ENCODE results near the gene APRT.

APRT gene

GRCh38 chr16:88837806-88838205 lies 26.1 kb upstream of the APRT start:
- no peaks in the 10 kb centered on the region for H3K9me2 ChIP-seq (replicated peaks; ENCODE audit: control insufficient read depth, low read length)
- H3K4me2 ChIP-seq (ENCODE audit: low read length) = no peak overlapping the region
- no peaks in the 10 kb centered on the region for H4K20me1 ChIP-seq (ENCODE audit: control insufficient read depth, insufficient read depth, low read depth, low read length)
- H3F3A ChIP-seq (ENCODE audit: control insufficient read depth, insufficient read depth) = no peaks in the 10 kb centered on the region
- H3K4me3 ChIP-seq (ENCODE audit: low read length) = no peak overlapping the region
- no peaks in the 10 kb centered on the region for H3K79me2 ChIP-seq (ENCODE audit: control insufficient read depth, low read length)
- TF ChIP-seq CTCF (IDR thresholded peaks at IDR 0.05; ENCODE audit: low read depth, low read length, poor library complexity, severe bottlenecking) = no peak
- no peak overlapping the region for H3K27ac ChIP-seq (ENCODE audit: low read depth, low read length)
- H3K9me3 ChIP-seq (ENCODE audit: control insufficient read depth, insufficient read depth, low read length) = no peaks in the 10 kb centered on the region
- peaks cover 12% of the 10 kb centered on the region for H3K4me1 ChIP-seq (ENCODE audit: control insufficient read depth, low read length)
- no peaks in the 10 kb centered on the region for H3K27me3 ChIP-seq (ENCODE audit: control insufficient read depth, low read length)
- no peaks in the 10 kb centered on the region for H3K36me3 ChIP-seq (ENCODE audit: control insufficient read depth, low read length)

- no peak overlapping the region for H3K4me3 ChIP-seq (ENCODE audit: low read length)
- H4K20me1 ChIP-seq (ENCODE audit: control insufficient read depth, insufficient read depth, low read depth, low read length) = no peaks in the 10 kb centered on the region
- H3K9me3 ChIP-seq (ENCODE audit: control insufficient read depth, insufficient read depth, low read length) = no peaks in the 10 kb centered on the region
- no peaks in the 10 kb centered on the region for H3K79me2 ChIP-seq (ENCODE audit: control insufficient read depth, low read length)
- no peaks in the 10 kb centered on the region for H3K27me3 ChIP-seq (ENCODE audit: control insufficient read depth, low read length)
- no peaks in the 10 kb centered on the region for H3K9me2 ChIP-seq (replicated peaks; ENCODE audit: control insufficient read depth, low read length)
- H3K4me2 ChIP-seq (ENCODE audit: low read length) = no peak overlapping the region
- H3F3A ChIP-seq (ENCODE audit: control insufficient read depth, insufficient read depth) = no peaks in the 10 kb centered on the region
- TF ChIP-seq CTCF (IDR thresholded peaks at IDR 0.05; ENCODE audit: low read depth, low read length, poor library complexity, severe bottlenecking) = no peak
- no peak for TF ChIP-seq EZH2phosphoT487 (IDR thresholded peaks at IDR 0.05; ENCODE audit: borderline replicate concordance, low read length)
- peaks cover 12% of the 10 kb centered on the region for H3K4me1 ChIP-seq (ENCODE audit: control insufficient read depth, low read length)
- no peak overlapping the region for H3K27ac ChIP-seq (ENCODE audit: low read depth, low read length)
- no peaks in the 10 kb centered on the region for H3K36me3 ChIP-seq (ENCODE audit: control insufficient read depth, low read length)
Observed at GRCh38 chr16:88836791-88837190, 25.1 kb upstream of the APRT start.

- no peaks in the 10 kb centered on the region for H3K79me2 ChIP-seq (ENCODE audit: control insufficient read depth, low read length)
- no peaks in the 10 kb centered on the region for H3K27me3 ChIP-seq (ENCODE audit: control insufficient read depth, low read length)
- H3K9me2 ChIP-seq (replicated peaks; ENCODE audit: control insufficient read depth, low read length) = no peaks in the 10 kb centered on the region
- no peak overlapping the region for H3K4me3 ChIP-seq (ENCODE audit: low read length)
- no peak for TF ChIP-seq EZH2phosphoT487 (IDR thresholded peaks at IDR 0.05; ENCODE audit: borderline replicate concordance, low read length)
- no peak for TF ChIP-seq CTCF (IDR thresholded peaks at IDR 0.05; ENCODE audit: low read depth, low read length, poor library complexity, severe bottlenecking)
- no peaks in the 10 kb centered on the region for H3F3A ChIP-seq (ENCODE audit: control insufficient read depth, insufficient read depth)
- H3K36me3 ChIP-seq (ENCODE audit: control insufficient read depth, low read length) = no peaks in the 10 kb centered on the region
- H3K27ac ChIP-seq (ENCODE audit: low read depth, low read length) = no peak overlapping the region
- H4K20me1 ChIP-seq (ENCODE audit: control insufficient read depth, insufficient read depth, low read depth, low read length) = no peaks in the 10 kb centered on the region
- H3K4me2 ChIP-seq (ENCODE audit: low read length) = no peak overlapping the region
- no peaks in the 10 kb centered on the region for H3K9me3 ChIP-seq (ENCODE audit: control insufficient read depth, insufficient read depth, low read length)
- H3K4me1 ChIP-seq (ENCODE audit: control insufficient read depth, low read length) = peaks cover 12% of the 10 kb centered on the region
Observed at GRCh38 chr16:88835818-88836217, 24.1 kb upstream of the APRT start.

GRCh38 chr16:88835383-88835782 lies 23.7 kb upstream of the APRT start:
- Histone ChIP-seq H3K79me2 (ENCODE audit: control insufficient read depth, low read length) (no peaks in the 10 kb centered on the region), H3K9me2 (replicated peaks; ENCODE audit: control insufficient read depth, low read length) (no peaks in the 10 kb centered on the region), H3K27me3 (ENCODE audit: control insufficient read depth, low read length) (no peaks in the 10 kb centered on the region), H3K4me1 (ENCODE audit: control insufficient read depth, low read length) (peaks cover 12% of the 10 kb centered on the region), H3K4me3 (ENCODE audit: low read length) (no peak overlapping the region), H3K4me2 (ENCODE audit: low read length) (no peak overlapping the region), H3K36me3 (ENCODE audit: control insufficient read depth, low read length) (no peaks in the 10 kb centered on the region), H4K20me1 (ENCODE audit: control insufficient read depth, insufficient read depth, low read depth, low read length) (no peaks in the 10 kb centered on the region), H3K9me3 (ENCODE audit: control insufficient read depth, insufficient read depth, low read length) (no peaks in the 10 kb centered on the region), H3F3A (ENCODE audit: control insufficient read depth, insufficient read depth) (no peaks in the 10 kb centered on the region), H3K27ac (ENCODE audit: low read depth, low read length) (no peak overlapping the region)
- TF ChIP-seq CTCF (IDR thresholded peaks at IDR 0.05; ENCODE audit: low read depth, low read length, poor library complexity, severe bottlenecking) (no peak), EZH2phosphoT487 (IDR thresholded peaks at IDR 0.05; ENCODE audit: borderline replicate concordance, low read length) (no peak)

All from DOHH2 (cell line).